BLaER1 treated with 17β-estradiol and CSF1 and Interleukin-3, amounts not matched to agents 10 nM and 100 nM (cell line): Measurements from ENCODE around the gene SPATA31C1.

ENCODE experiments used
- H3K27ac ChIP-seq, 11 experiments: shearing (Covaris generic); formaldehyde crosslinking; 2 replicates each; pipeline ENCODE4 v1.8.1; 2022
- H3K27me3 ChIP-seq, 11 experiments: shearing (Covaris generic); formaldehyde crosslinking; 2 replicates each; pipeline ENCODE4 v1.8.1; 2022
- H3K36me3 ChIP-seq, 11 experiments: shearing (Covaris generic); formaldehyde crosslinking; 2 replicates each; pipeline ENCODE4 v1.8.1; 2022
- H3K4me1 ChIP-seq, 10 experiments: shearing (Covaris generic); formaldehyde crosslinking; 2 replicates each; pipeline ENCODE4 v1.8.1; 2022
- H3K4me2 ChIP-seq, 11 experiments: shearing (Covaris generic); formaldehyde crosslinking; 2 replicates each; pipeline ENCODE4 v1.8.1; 2022
- H3K4me3 ChIP-seq, 10 experiments: shearing (Covaris generic); formaldehyde crosslinking; 2 replicates each; pipeline ENCODE4 v1.8.1; 2022
- H3K9ac ChIP-seq, 11 experiments: shearing (Covaris generic); formaldehyde crosslinking; 2 replicates each; pipeline ENCODE4 v1.8.1; 2022
- H3K9me3 ChIP-seq, 11 experiments: shearing (Covaris generic); formaldehyde crosslinking; replicated peaks in 1 of 11; 2 replicates each; pipeline ENCODE4 v1.8.1; 2022
- H4K20me1 ChIP-seq, 11 experiments: shearing (Covaris generic); formaldehyde crosslinking; 2 replicates each; pipeline ENCODE4 v1.8.1; 2022
- Cebpa-rat ChIP-seq, 11 experiments: shearing (Covaris generic); IDR thresholded peaks; 2 replicates each; pipeline ENCODE4 v1.8.1; 2022

SPATA31C1 gene

GRCh38 chr9:87875831-87876545 is 41.8 kb upstream of the SPATA31C1 start:
- Histone ChIP-seq H3K36me3 (no peaks in the 10 kb centered on the region), H3K4me2 (no peak overlapping the region), H3K4me3 (no peak overlapping the region), H3K27me3 (no peaks in the 10 kb centered on the region), H3K9me3 (peaks cover 0 to 11% (median 0%) of the 10 kb centered on the region in 11 experiments; a peak in 2 of 22 replicates), H3K27ac (no peak overlapping the region), H4K20me1 (no peaks in the 10 kb centered on the region), H3K9ac (no peak overlapping the region), H3K4me1 (peaks cover 0 to 35% (median 3%) of the 10 kb centered on the region in 10 experiments; a peak in 7 of 20 replicates)
- TF ChIP-seq Cebpa-rat (IDR thresholded peaks at IDR 0.05) = no peak

GRCh38 chr9:87876708-87877107 is 41.1 kb upstream of the SPATA31C1 start:
- H3K4me2 ChIP-seq = no peak overlapping the region
- H4K20me1 ChIP-seq = no peaks in the 10 kb centered on the region
- no peak overlapping the region for H3K4me3 ChIP-seq
- peaks cover 0 to 36% (median 3%) of the 10 kb centered on the region in 10 experiments; a peak in 7 of 20 replicates for H3K4me1 ChIP-seq
- no peak overlapping the region for H3K9ac ChIP-seq
- H3K27me3 ChIP-seq = no peaks in the 10 kb centered on the region
- H3K9me3 ChIP-seq = peaks cover 0 to 11% (median 0%) of the 10 kb centered on the region in 11 experiments; a peak in 2 of 22 replicates
- no peak overlapping the region for H3K27ac ChIP-seq
- no peak for TF ChIP-seq Cebpa-rat (IDR thresholded peaks at IDR 0.05)
- no peaks in the 10 kb centered on the region for H3K36me3 ChIP-seq

- H3K27ac ChIP-seq = peak overlapping the region in 3 of 11 experiments; percentile 8 to 32 (median 29); a peak in 4 of 22 replicates
- H3K9me3 ChIP-seq = peaks cover 0 to 11% (median 0%) of the 10 kb centered on the region in 11 experiments; a peak in 2 of 22 replicates
- no peaks in the 10 kb centered on the region for H4K20me1 ChIP-seq
- H3K27me3 ChIP-seq = no peaks in the 10 kb centered on the region
- H3K9ac ChIP-seq = no peak overlapping the region
- TF ChIP-seq Cebpa-rat (IDR thresholded peaks at IDR 0.05) = no peak
- H3K4me2 ChIP-seq = peak overlapping the region in 4 of 11 experiments; percentile 34 to 62 (median 46); a peak in 7 of 22 replicates
- no peaks in the 10 kb centered on the region for H3K36me3 ChIP-seq
- H3K4me1 ChIP-seq = peaks cover 16 to 48% (median 19%) of the 10 kb centered on the region in 10 experiments
- H3K4me3 ChIP-seq = no peak overlapping the region
Observed at GRCh38 chr9:87878989-87879511, 38.7 kb upstream of the SPATA31C1 start.

- H3K4me2 ChIP-seq = peak overlapping the region in 3 of 11 experiments; percentile 43 to 62 (median 55); a peak in 6 of 22 replicates
- peaks cover 16 to 50% (median 20%) of the 10 kb centered on the region in 10 experiments for H3K4me1 ChIP-seq
- H3K36me3 ChIP-seq = no peaks in the 10 kb centered on the region
- H3K27ac ChIP-seq = no peak overlapping the region; a peak in 1 of 22 replicates
- H3K9me3 ChIP-seq = peaks cover 0 to 11% (median 0%) of the 10 kb centered on the region in 11 experiments; a peak in 2 of 22 replicates
- no peak overlapping the region for H3K9ac ChIP-seq
- no peak for TF ChIP-seq Cebpa-rat (IDR thresholded peaks at IDR 0.05)
- no peaks in the 10 kb centered on the region; a peak in 1 of 22 replicates for H4K20me1 ChIP-seq
- no peaks in the 10 kb centered on the region for H3K27me3 ChIP-seq
- no peak overlapping the region for H3K4me3 ChIP-seq
Observed at GRCh38 chr9:87880116-87880515, 37.6 kb upstream of the SPATA31C1 start.

DNA sequence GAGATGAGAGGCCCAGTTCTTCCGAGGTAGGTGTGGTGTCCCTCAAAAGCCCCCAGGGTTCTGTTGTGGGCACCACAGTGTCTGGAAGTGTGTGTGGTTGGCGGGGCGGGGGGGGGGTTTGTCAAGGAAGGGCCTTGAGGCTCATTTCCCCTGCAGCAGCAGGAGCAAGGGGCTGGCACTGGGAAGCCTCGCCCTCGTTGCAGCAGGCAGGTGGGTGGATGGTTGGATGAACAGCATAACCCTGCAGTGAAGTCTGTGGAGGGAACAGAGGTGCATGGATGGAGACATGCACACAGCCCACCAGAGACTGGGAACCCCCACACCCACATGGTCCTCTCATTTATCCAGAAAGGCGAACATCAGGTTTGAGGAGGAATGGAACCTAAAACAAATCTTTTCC is 37.1 kb upstream of the SPATA31C1 start:
- no peak overlapping the region for H3K9ac ChIP-seq
- no peaks in the 10 kb centered on the region for H3K27me3 ChIP-seq
- no peak for TF ChIP-seq Cebpa-rat (IDR thresholded peaks at IDR 0.05)
- H3K27ac ChIP-seq = no peak overlapping the region; a peak in 1 of 22 replicates
- H4K20me1 ChIP-seq = no peaks in the 10 kb centered on the region; a peak in 1 of 22 replicates
- no peaks in the 10 kb centered on the region for H3K36me3 ChIP-seq
- no peak overlapping the region for H3K4me3 ChIP-seq
- peak overlapping the region in 2 of 11 experiments; percentile 55 to 62; a peak in 5 of 22 replicates for H3K4me2 ChIP-seq
- H3K4me1 ChIP-seq = peaks cover 16 to 50% (median 20%) of the 10 kb centered on the region in 10 experiments
- H3K9me3 ChIP-seq = peaks cover 0 to 11% (median 0%) of the 10 kb centered on the region in 11 experiments; a peak in 2 of 22 replicates

DNA sequence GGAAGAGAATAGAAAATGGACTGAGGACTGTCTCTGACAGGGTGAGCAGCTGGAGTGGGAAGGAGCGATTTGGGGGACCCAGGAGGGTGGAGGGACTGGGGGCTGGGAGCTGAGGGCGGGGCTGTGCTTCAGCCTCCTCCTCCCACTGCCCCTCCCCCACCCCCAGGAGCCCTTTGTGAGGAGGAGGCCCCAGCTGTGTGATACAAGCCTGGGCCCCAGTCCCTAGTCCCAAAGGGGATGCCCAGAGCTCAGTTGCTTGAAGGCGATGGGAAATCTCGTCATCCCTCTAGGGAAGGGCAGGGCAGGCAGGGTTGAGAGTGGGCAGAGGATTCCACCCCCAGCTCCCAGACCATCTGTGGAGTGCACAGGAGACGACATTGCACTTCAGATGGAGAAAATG is 35.1 kb upstream of the SPATA31C1 start, which contains the start of gene SPATA31E1:
TSS of gene SPATA31E1 (plus strand) at position 251 of the 400 bp plus-strand sequence. CDS start at position 266, 15 bp downstream.
- peak within 1 kb of the TSS; percentile 17 to 71 (median 64); a peak in 20 of 22 replicates for H3K4me2 ChIP-seq
- H3K4me1 ChIP-seq = peaks cover 16 to 50% (median 20%) of the 10 kb centered on the region in 10 experiments
- peaks cover 0 to 10% (median 0%) of the 10 kb centered on the region in 11 experiments; a peak in 2 of 22 replicates for H3K9me3 ChIP-seq
- H4K20me1 ChIP-seq = no peaks in the 10 kb centered on the region; a peak in 1 of 22 replicates
- TF ChIP-seq Cebpa-rat (IDR thresholded peaks at IDR 0.05) = no peak
- peak within 1 kb of the TSS in 1 of 11 experiments; percentile 4; a peak in 1 of 22 replicates for H3K9ac ChIP-seq
- H3K36me3 ChIP-seq = no peaks in the 10 kb centered on the region
- H3K4me3 ChIP-seq = no peak within 1 kb of the TSS
- H3K27ac ChIP-seq = peak within 1 kb of the TSS in 3 of 11 experiments; percentile 11 to 52 (median 34); a peak in 5 of 22 replicates
- H3K27me3 ChIP-seq = no peaks in the 10 kb centered on the region

DNA sequence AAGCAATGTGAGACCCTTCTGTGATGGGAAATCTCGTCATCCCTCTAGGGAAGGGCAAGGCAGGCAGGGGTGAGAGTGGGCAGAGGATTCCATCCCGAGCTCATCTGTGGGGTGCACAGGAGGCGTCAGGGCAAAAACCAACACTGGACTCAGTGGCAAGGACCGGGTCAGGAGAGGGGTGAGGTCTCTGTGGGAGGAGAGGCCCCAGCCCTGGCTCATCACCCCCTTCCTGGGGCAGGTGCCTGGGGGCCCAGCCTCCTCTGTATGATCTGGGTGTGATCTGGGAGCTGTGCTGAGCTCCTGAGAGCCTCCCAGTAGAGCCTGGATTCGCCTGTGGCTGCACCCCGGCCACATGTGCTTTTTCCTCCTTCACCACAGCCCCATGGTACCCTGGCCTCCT is 34.5 kb upstream of the SPATA31C1 start:
- H3K27ac ChIP-seq = peak overlapping the region in 3 of 11 experiments; percentile 11 to 52 (median 34); a peak in 5 of 22 replicates

DNA sequence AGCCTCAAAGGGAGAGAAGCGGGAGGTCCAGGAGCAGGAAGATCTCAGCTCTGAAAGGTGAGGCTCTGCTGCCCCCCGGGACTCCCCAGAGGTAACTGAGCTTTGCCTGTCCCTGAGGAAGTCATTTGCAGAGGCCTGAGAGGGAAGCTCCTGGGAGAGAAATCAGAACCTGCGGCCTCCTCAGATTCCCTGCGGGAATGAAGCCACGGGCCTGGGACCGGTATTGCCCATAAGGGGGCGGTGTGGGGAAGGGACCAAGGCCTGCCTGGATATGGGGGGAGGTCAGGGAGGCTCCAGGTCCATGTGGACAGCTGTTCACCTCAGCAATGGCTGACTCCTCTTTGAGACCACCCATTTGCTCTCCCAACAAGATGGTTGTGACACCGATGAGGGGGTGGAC is 33.8 kb upstream of the SPATA31C1 start:
- Histone ChIP-seq H3K27ac (peak overlapping the region in 1 of 11 experiments; percentile 52; a peak in 1 of 22 replicates), H3K9ac (0 out of 22 replicates have a peak overlapping the region, but pooled peaks of 1 of the 11 experiments have one; percentile 4), H3K9me3 (no peaks in the 10 kb centered on the region), H3K27me3 (no peaks in the 10 kb centered on the region), H3K4me1 (peaks cover 16 to 38% (median 20%) of the 10 kb centered on the region in 10 experiments), H3K4me3 (no peak overlapping the region), H3K4me2 (peak overlapping the region in 8 of 11 experiments; percentile 17 to 71 (median 66); a peak in 11 of 22 replicates), H3K36me3 (no peaks in the 10 kb centered on the region), H4K20me1 (no peaks in the 10 kb centered on the region; a peak in 2 of 22 replicates)
- no peak for TF ChIP-seq Cebpa-rat (IDR thresholded peaks at IDR 0.05)

More for the DNA sequence above, 34.5 kb upstream of the SPATA31C1 start:
- H3K9ac ChIP-seq = peak overlapping the region in 1 of 11 experiments; percentile 4; a peak in 1 of 22 replicates
- peaks cover 16 to 45% (median 20%) of the 10 kb centered on the region in 10 experiments for H3K4me1 ChIP-seq
- TF ChIP-seq Cebpa-rat (IDR thresholded peaks at IDR 0.05) = no peak
- no peak overlapping the region for H3K4me3 ChIP-seq
- H3K4me2 ChIP-seq = peak overlapping the region; percentile 4 to 71 (median 64); a peak in 20 of 22 replicates
- no peaks in the 10 kb centered on the region for H3K27me3 ChIP-seq
- no peaks in the 10 kb centered on the region for H3K36me3 ChIP-seq
- no peaks in the 10 kb centered on the region; a peak in 1 of 22 replicates for H4K20me1 ChIP-seq
- peaks cover 0 to 3% (median 0%) of the 10 kb centered on the region in 11 experiments; a peak in 2 of 22 replicates for H3K9me3 ChIP-seq
